VCaP (cell line): ENCODE data around the gene RYR2.

Source experiments
- H3K27ac ChIP-seq: fragments of 450-650 bp; 2 replicates; pipeline ENCODE4 v1.5.1; 2017
- TF ChIP-seq, protein P1 (sequence below): fragments of 450-650 bp; conservative IDR thresholded peaks from 2 replicates; pipeline ENCODE4 v1.5.1; 2017; ENCODE audit warnings: mild to moderate bottlenecking, moderate library complexity

Gene RYR2

DNA sequence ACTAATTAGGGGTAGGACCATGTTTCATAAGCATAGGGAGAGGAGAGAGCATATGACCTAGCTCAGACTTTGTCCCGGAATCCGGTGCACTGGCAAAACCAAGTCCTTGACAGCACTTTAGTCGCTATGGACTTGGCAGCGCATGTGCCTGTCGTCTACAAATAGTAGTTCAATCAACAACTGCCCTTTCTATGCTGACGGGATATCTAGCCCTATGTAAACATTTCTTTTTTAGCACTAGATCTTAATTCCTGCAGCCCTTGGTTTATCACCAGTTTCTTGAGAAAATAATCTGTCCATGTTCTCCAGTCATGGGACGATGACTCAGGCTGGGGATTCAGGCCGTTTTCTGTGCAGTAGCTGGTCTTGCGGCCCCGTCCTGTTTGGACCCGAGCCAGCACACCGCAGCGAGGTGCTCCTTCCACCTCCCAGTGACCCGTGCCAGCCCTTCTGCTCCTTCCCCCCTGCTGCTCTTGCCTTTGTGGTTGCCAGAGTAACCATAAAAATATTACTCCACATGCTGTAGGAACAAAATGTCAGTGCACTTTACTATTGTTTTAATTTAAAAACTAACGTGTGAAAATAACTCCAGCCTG lies 29.1 kb upstream of the RYR2 start:
- H3K27ac ChIP-seq: no peak overlapping the region
- TF ChIP-seq, protein P1, sequence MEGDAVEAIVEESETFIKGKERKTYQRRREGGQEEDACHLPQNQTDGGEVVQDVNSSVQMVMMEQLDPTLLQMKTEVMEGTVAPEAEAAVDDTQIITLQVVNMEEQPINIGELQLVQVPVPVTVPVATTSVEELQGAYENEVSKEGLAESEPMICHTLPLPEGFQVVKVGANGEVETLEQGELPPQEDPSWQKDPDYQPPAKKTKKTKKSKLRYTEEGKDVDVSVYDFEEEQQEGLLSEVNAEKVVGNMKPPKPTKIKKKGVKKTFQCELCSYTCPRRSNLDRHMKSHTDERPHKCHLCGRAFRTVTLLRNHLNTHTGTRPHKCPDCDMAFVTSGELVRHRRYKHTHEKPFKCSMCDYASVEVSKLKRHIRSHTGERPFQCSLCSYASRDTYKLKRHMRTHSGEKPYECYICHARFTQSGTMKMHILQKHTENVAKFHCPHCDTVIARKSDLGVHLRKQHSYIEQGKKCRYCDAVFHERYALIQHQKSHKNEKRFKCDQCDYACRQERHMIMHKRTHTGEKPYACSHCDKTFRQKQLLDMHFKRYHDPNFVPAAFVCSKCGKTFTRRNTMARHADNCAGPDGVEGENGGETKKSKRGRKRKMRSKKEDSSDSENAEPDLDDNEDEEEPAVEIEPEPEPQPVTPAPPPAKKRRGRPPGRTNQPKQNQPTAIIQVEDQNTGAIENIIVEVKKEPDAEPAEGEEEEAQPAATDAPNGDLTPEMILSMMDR: no peak

DNA sequence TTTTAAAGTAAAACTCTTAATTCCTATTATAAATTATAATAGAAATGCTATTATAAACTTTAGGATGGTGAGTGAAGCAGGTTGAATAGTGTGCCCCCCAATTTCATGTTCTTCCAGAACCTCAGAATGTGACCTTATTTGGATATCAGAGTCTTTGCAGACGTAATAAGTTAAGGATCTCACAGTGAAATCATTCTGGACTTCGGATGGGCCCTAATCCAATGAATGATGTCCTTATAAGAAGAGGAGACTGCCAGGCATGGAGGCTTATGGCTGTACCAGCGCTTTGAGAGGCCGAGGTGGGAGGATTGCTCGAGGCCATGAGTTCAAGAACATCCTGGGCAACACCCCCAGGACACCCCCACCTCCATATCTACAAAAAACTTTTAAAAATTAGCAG lies 28.4 kb upstream of the RYR2 start:
- no peak overlapping the region for H3K27ac ChIP-seq
- TF ChIP-seq, protein P1: no peak

DNA sequence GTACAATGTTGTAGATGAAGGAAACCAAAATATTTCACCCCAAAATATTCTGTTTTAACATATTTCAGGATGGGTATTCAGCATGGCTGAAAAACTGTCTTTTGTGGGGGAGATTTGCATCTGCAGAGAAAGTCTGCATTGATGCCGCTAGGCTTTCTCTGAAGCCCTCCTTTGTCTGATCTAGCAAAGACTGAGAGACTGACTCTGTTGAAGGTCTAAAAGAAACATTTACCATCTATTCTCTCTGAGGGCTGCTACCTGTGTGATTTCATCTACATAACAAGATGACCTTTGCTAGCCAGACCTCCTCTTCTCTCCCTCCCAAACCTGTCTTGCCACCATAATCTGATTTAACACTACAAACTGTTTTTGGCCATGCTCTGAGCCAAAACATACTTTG lies 25.4 kb upstream of the RYR2 start:
- TF ChIP-seq, protein P1: no peak
- no peak overlapping the region for H3K27ac ChIP-seq

DNA sequence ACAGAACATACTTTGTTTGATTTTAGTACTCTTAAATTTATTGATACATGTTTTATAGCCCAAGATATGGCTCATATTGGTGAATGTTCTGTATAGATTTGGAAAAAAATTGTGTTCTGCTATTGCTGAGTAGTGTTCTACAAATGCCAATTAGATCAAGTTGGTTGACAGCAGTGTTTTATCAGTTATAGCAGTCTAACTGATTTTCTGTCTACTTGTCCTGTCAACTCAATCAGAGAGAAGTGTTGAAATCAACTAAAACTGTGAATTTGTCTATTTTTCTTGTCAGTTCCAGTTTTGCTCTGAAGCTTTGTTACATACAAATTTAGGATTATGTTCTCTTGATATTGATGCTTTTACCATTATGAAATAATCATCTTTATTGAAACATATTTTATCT lies 23.1 kb upstream of the RYR2 start:
- no peak overlapping the region for H3K27ac ChIP-seq
- TF ChIP-seq, protein P1: no peak

DNA sequence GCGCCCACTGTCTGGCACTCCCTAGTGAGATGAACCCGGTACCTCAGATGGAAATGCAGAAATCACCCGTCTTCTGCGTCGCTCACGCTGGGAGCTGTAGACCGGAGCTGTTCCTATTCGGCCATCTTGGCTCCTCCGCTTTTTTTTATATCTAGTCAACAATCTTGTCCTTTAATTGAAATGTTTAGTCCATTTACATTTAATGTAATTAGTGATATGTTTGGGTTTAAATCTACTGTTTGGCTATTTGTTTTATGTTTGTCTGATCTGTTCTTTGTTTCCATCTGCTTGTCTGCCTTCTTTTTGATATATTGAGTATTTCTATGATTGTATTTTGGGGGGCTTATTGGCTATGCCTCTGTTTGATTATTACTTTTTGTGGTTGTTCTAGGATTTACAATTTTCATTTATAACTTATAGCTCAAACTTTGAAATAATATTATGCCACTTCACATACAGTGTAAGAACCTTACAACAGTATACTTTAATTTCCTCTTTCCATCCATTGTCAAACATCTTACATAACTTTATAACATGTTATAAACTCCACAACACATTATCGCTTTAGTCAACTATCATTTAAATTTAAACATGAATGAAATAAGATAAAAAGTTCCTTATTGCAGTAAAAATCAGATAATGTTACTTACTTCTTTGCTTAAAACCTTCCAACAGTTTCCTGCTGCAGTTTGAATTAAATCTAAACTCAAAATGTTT lies 16.5 kb upstream of the RYR2 start:
- TF ChIP-seq, protein P1: no peak
- H3K27ac ChIP-seq: no peak overlapping the region

DNA sequence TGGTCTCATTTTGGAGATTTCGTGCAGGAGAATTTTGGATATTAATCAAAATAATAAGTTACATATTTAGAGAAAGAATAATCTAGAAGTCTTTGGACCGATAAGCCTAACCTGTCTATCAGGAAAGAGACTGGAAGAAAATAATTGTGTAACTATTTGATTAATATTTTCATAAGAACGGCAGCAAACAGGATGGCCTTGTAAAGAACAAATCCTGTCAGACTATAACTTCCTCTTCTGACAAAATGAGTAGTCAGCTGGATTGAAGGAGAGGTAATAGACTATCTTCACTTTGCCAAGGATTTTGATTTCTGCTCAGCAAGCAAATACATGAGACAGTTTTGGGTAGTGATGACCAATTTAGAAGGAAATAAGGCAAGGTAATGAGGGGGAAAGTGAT lies 12.7 kb upstream of the RYR2 start:
- H3K27ac ChIP-seq: peak overlapping the region; percentile 54; the same call in 1 of the 2 replicates
- TF ChIP-seq, protein P1: no peak

DNA sequence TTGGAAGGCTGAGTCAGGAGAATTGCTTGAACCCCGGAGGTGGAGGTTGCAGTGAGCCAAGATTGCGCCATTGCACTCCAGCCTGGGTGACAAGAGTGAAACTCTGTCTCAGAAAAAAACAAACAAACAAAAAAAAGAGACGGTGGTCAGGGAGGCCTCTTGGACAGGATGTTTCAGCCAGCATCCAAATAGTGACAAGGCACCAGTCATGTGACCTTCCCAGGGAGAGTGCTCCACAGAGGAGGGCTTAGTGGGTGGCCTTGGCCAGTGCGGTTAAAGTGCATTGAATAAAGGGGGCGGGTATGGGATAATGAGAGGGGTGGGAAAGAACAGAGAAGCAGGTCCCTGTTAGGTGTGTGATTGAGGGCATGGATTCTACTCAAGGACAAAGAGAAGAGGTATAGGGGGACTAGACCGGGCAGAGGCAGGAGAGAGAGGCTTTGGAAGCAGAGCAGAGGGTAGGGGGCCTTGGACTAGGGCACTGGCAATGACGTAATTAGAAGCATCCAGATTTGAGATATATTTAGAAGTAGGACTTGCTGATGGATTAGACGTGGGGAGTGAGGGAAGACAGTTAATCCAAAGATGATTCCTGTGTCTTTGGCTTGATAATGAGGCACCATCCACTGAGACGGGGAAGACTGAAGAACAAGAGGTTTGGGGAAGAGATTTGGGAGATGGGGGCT lies 12.0 kb upstream of the RYR2 start:
- TF ChIP-seq, protein P1: no peak
- H3K27ac ChIP-seq: peak overlapping the region; percentile 54; the same call in 1 of the 2 replicates
